Fibroblast of lung (primary cell): ENCODE measurements around the gene CYP27B1.

Source experiments
- CTCF ChIP-seq, 2 donors: IDR thresholded peaks in 1 of 2; conservative IDR thresholded peaks in 1 of 2; 1 replicate in 1 of 2; 2 replicates in 1 of 2; pipeline ENCODE4 v1.5.1; 2011 to 2012; ENCODE audit warnings: low read length in 2 of 2, control low read depth in 1 of 2, inconsistent platforms in 1 of 2, low read depth in 1 of 2, mild to moderate bottlenecking in 1 of 2
- EZH2 ChIP-seq: IDR thresholded peaks from 2 replicates; pipeline ENCODE4 v1.5.1; 2012; ENCODE audit warnings: low read length, control low read depth, mild to moderate bottlenecking; ENCODE audit errors: missing control alignments

DNA sequence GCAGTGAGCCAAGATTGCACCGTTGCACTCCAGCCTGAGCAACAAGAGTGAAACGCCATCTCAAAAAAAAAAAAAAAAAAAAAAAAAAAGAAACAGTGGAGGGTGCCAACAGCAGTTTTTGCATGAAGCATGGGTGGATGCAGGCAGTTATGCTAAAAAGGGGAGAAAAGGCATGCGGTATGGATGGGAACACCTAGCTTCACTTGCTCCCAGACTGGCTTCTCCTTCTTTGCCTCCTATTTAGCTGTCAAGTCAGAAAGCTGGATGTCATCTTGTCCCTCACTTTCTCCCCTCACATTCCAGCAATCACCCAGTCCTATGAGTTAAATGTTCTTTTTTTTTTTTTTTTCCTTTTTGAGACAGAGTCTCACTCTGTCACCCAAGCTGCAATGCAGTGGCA is 8.2 kb upstream of the CYP27B1 start:
- TF ChIP-seq CTCF (conservative IDR thresholded peaks at IDR 0.05 in 1 of 2, IDR thresholded peaks at IDR 0.05 in 1 of 2; ENCODE audit: low read depth in 1 of 2, low read length in 2 of 2) (no peak), EZH2 (no peak)
